HepG2 (cell line): ENCODE measurements around the gene CREM. TPM values are rescaled to one million over a fixed set of nuclear protein-coding genes. Genes with fewer than 3 reads are reported as not detected.

Source experiments
- ELK4 ChIP-seq: sonication (generic); formaldehyde crosslinking; IDR thresholded peaks from 2 replicates; pipeline ENCODE4 v1.9.0; 2021; ENCODE audit warnings: missing genetic modification reagents, borderline replicate concordance
- FOXA1 ChIP-seq, 2 experiments: fragments of 450-650 bp in 1 of 2; sonication (generic) in 1 of 2; formaldehyde crosslinking in 1 of 2; IDR thresholded peaks; 2 replicates each; pipeline versions ENCODE4 v1.4.0 to v1.6.1; 2016 to 2020; ENCODE audit warnings: missing genetic modification reagents in 1 of 2
- MBNL3 ChIP-seq: fragments of 250-450 bp; sonication (Bioruptor Pico); conservative IDR thresholded peaks from 2 replicates; pipeline ENCODE4 v1.8.0; 2022; ENCODE audit warnings: mild to moderate bottlenecking, inconsistent platforms
- NCOA2 ChIP-seq: sonication (generic); formaldehyde crosslinking; IDR thresholded peaks from 2 replicates; pipeline ENCODE4 v1.8.0; 2022; ENCODE audit warnings: inconsistent platforms
- NFAT5 ChIP-seq: sonication (generic); formaldehyde crosslinking; IDR thresholded peaks from 2 replicates; pipeline ENCODE4 v1.4.0; 2020; ENCODE audit warnings: missing genetic modification reagents
- NPAS2 ChIP-seq: sonication (generic); formaldehyde crosslinking; IDR thresholded peaks from 2 replicates; pipeline ENCODE4 v1.8.0; 2022; ENCODE audit warnings: mild to moderate bottlenecking, missing genetic modification reagents, borderline replicate concordance
- PREB ChIP-seq: sonication (generic); formaldehyde crosslinking; IDR thresholded peaks from 2 replicates; pipeline ENCODE4 v1.4.0; 2020; ENCODE audit warnings: missing genetic modification reagents
- RBM39 ChIP-seq: fragments of 200-400 bp; formaldehyde crosslinking; IDR thresholded peaks from one replicate; pipeline ENCODE4 v1.6.1; 2018; ENCODE audit warnings: antibody characterized with exemption, mild to moderate bottlenecking, low read depth, low read length; ENCODE audit not compliant: poor library complexity, severe bottlenecking
- ZBTB38 ChIP-seq: sonication (generic); formaldehyde crosslinking; IDR thresholded peaks from 2 replicates; pipeline ENCODE4 v1.5.1; 2020; ENCODE audit warnings: mild to moderate bottlenecking, missing genetic modification reagents
- ZFP37 ChIP-seq: sonication (generic); formaldehyde crosslinking; IDR thresholded peaks from 2 replicates; pipeline ENCODE4 v1.4.0; 2020; ENCODE audit warnings: missing genetic modification reagents, borderline replicate concordance
- ZNF205 ChIP-seq: IDR thresholded peaks from 2 replicates; pipeline ENCODE4 v1.6.1; 2018; ENCODE audit warnings: missing biosample characterization, missing genetic modification reagents
- ZNF224 ChIP-seq: sonication (generic); formaldehyde crosslinking; IDR thresholded peaks from 2 replicates; pipeline ENCODE4 v1.5.0; 2020; ENCODE audit warnings: mild to moderate bottlenecking, missing genetic modification reagents
- ZNF337 ChIP-seq: sonication (generic); formaldehyde crosslinking; IDR thresholded peaks from 2 replicates; pipeline ENCODE4 v1.5.1; 2020; ENCODE audit warnings: missing genetic modification reagents, low read depth, mild to moderate bottlenecking, borderline replicate concordance
- ZNF558 ChIP-seq: sonication (generic); formaldehyde crosslinking; IDR thresholded peaks from 2 replicates; pipeline ENCODE4 v1.9.0; 2022; ENCODE audit warnings: mild to moderate bottlenecking, missing genetic modification reagents, borderline replicate concordance
- ZNF687 ChIP-seq: sonication (generic); formaldehyde crosslinking; IDR thresholded peaks from 2 replicates; pipeline ENCODE4 v1.5.1; 2020; ENCODE audit warnings: mild to moderate bottlenecking, missing genetic modification reagents, moderate library complexity
- ZNF772 ChIP-seq: sonication (generic); formaldehyde crosslinking; IDR thresholded peaks from 2 replicates; pipeline ENCODE4 v1.5.0; 2020; ENCODE audit warnings: mild to moderate bottlenecking, missing genetic modification reagents
- ZNF790 ChIP-seq: sonication (generic); formaldehyde crosslinking; IDR thresholded peaks from 2 replicates; pipeline ENCODE4 v1.8.0; 2022; ENCODE audit warnings: missing genetic modification reagents, mild to moderate bottlenecking, borderline replicate concordance
- ZNF891 ChIP-seq: sonication (generic); formaldehyde crosslinking; IDR thresholded peaks from 2 replicates; pipeline ENCODE4 v1.5.0; 2020; ENCODE audit warnings: mild to moderate bottlenecking, missing genetic modification reagents
- polyA plus RNA-seq, 8 experiments: library from polyadenylated mRNA; depleted of rRNA in 3 of 8; stranded (reverse) in 7 of 8; unstranded in 1 of 8; fragments of >200 nt; fragmentation: Illumina TruSeq in 4 of 8; extraction: Trizol in 4 of 8; gene quantifications; 2 replicates each; pipeline versions ENCODE4 v1.2.1 to v1.2.3, GENCODE V29; 2011 to 2016; ENCODE audit warnings: low read depth in 4 of 8, missing spikeins in 1 of 8, mixed read lengths in 1 of 8; ENCODE audit not compliant: insufficient read depth in 1 of 8
- total RNA-seq, 5 experiments: library from RNA; depleted of rRNA; stranded (reverse); fragments of >200 nt; fragmentation: Illumina TruSeq; extraction: Trizol; gene quantifications; 2 replicates each; pipeline ENCODE4 v1.2.3, GENCODE V29; 2016; ENCODE audit warnings: low read depth in 1 of 5

The CREM gene
- total and polyA plus RNA-seq, 2 of the 13 experiments (the other 11 are each of a cell fraction or from before 2014, with no cell fraction given) = 21.3 to 25.4 TPM

- TF ChIP-seq NFAT5 (CRISPR knock-in tag) (0 out of 2 replicates have a peak, but pooled peaks have one; percentile 62), ZNF205 (0 out of 2 replicates have a peak, but pooled peaks have one; percentile 4), ZBTB38 (peak; percentile 74), MBNL3 (no peak), ZNF337 (CRISPR knock-in tag) (no peak), RBM39 (no peak), ZNF687 (CRISPR knock-in tag) (no peak), ZFP37 (CRISPR knock-in tag) (0 out of 2 replicates have a peak, but pooled peaks have one; percentile 36), NPAS2 (CRISPR knock-in tag) (no peak), FOXA1 (IDR thresholded peaks at IDR 0.05) (no peak), FOXA1 (CRISPR knock-in tag; IDR thresholded peaks at IDR 0.05) (no peak), NCOA2 (CRISPR knock-in tag) (no peak), ZNF790 (0 out of 2 replicates have a peak, but pooled peaks have one; percentile 14), ZNF558 (CRISPR knock-in tag) (0 out of 2 replicates have a peak, but pooled peaks have one; percentile 34), PREB (no peak), ZNF772 (CRISPR knock-in tag) (no peak), ELK4 (CRISPR knock-in tag) (0 out of 2 replicates have a peak, but pooled peaks have one; percentile 65), ZNF891 (no peak), ZNF224 (CRISPR knock-in tag) (0 out of 2 replicates have a peak, but pooled peaks have one; percentile 12)
Measured at GRCh38 chr10:35126062-35126529, 550 bp upstream of the CREM start (continued).
